CD14-positive monocyte (primary cell): ENCODE results near the gene C2. TPM values are rescaled to one million over a fixed set of nuclear protein-coding genes. Genes with fewer than 3 reads are reported as not detected.

Experiments
- DNase-seq, 3 donors: peaks; one replicate each; pipeline ENCODE4 v3.0.0-alpha.2; 2011 to 2022
- H2AFZ ChIP-seq: 2 replicates; pipeline ENCODE4 v1.6.0; 2012; ENCODE audit warnings: mild to moderate bottlenecking, low read depth, low read length, inconsistent platforms; ENCODE audit not compliant: insufficient read depth, poor library complexity, severe bottlenecking
- H3K27ac ChIP-seq, 2 donors: 1 replicate in 1 of 2; 2 replicates in 1 of 2; pipeline ENCODE4 v1.5.1; 2012 to 2013; ENCODE audit warnings: low read length in 2 of 2, control low read depth in 1 of 2, inconsistent platforms in 1 of 2, low read depth in 1 of 2, mild to moderate bottlenecking in 1 of 2
- H3K27me3 ChIP-seq, 2 donors: one replicate each; pipeline versions ENCODE4 v1.6.0 to v1.6.1; 2011 to 2013; ENCODE audit warnings: low read length in 2 of 2; ENCODE audit not compliant: control insufficient read depth in 2 of 2, insufficient read depth in 2 of 2
- H3K36me3 ChIP-seq, 2 donors: replicated peaks in 1 of 2; 1 replicate in 1 of 2; 2 replicates in 1 of 2; pipeline versions ENCODE4 v1.5.1 to v1.6.1; 2012 to 2013; ENCODE audit warnings: low read length in 2 of 2, control low read depth in 1 of 2, inconsistent platforms in 1 of 2, mild to moderate bottlenecking in 1 of 2; ENCODE audit not compliant: insufficient read depth in 2 of 2, control insufficient read depth in 1 of 2
- H3K4me1 ChIP-seq, 2 donors: 1 replicate in 1 of 2; 2 replicates in 1 of 2; pipeline versions ENCODE4 v1.5.1 to v1.6.1; 2012 to 2013; ENCODE audit warnings: low read length in 2 of 2, control low read depth in 1 of 2, inconsistent platforms in 1 of 2, mild to moderate bottlenecking in 1 of 2, moderate library complexity in 1 of 2; ENCODE audit not compliant: insufficient read depth in 2 of 2, control insufficient read depth in 1 of 2
- H3K4me2 ChIP-seq: replicated peaks from 2 replicates; pipeline ENCODE3; 2012; ENCODE audit warnings: low read length, moderate library complexity, mild to moderate bottlenecking; ENCODE audit not compliant: poor library complexity, severe bottlenecking; ENCODE audit errors: extremely low read depth
- H3K4me3 ChIP-seq, 3 experiments: fragments of 200-600 bp in 1 of 3; sonication (generic) in 1 of 3; replicated peaks in 1 of 3; 1 replicate in 2 of 3; 2 replicates in 1 of 3; pipeline ENCODE4 v1.5.1; 2011 to 2013; ENCODE audit warnings: low read length in 3 of 3, mild to moderate bottlenecking in 3 of 3, control low read depth in 2 of 3, low read depth in 2 of 3, inconsistent platforms in 1 of 3, moderate library complexity in 1 of 3
- H3K79me2 ChIP-seq: 2 replicates; pipeline ENCODE4 v1.6.0; 2012; ENCODE audit warnings: mild to moderate bottlenecking, control low read depth, inconsistent platforms, low read length, moderate library complexity; ENCODE audit not compliant: insufficient read depth
- H3K9ac ChIP-seq: 2 replicates; pipeline ENCODE4 v1.6.0; 2017; ENCODE audit warnings: low read length, mild to moderate bottlenecking; ENCODE audit not compliant: insufficient read depth, poor library complexity, severe bottlenecking
- H3K9me3 ChIP-seq, 2 donors: replicated peaks in 1 of 2; 1 replicate in 1 of 2; 2 replicates in 1 of 2; pipeline versions ENCODE4 v1.5.1 to v1.6.1; 2012 to 2013; ENCODE audit warnings: low read length in 2 of 2, control low read depth in 1 of 2; ENCODE audit not compliant: control insufficient read depth in 1 of 2, insufficient read depth in 1 of 2
- H4K20me1 ChIP-seq: 2 replicates; pipeline ENCODE4 v1.6.0; 2012; ENCODE audit warnings: mild to moderate bottlenecking, low read length, control low read depth, moderate library complexity; ENCODE audit not compliant: insufficient read depth
- H3K27ac Mint-ChIP-seq, 7 donors: one replicate each; pipeline ENCODE4 v1.8.0; 2020; ENCODE audit warnings: mild to moderate bottlenecking in 7 of 7, mixed read lengths in 7 of 7, moderate library complexity in 6 of 7, inconsistent platforms in 2 of 7
- H3K27me3 Mint-ChIP-seq, 3 donors: one replicate each; pipeline ENCODE4 v1.8.0; 2021 to 2022; ENCODE audit warnings: low read depth in 3 of 3, mild to moderate bottlenecking in 3 of 3, mixed read lengths in 3 of 3, moderate library complexity in 3 of 3, inconsistent platforms in 1 of 3
- H3K36me3 Mint-ChIP-seq, 2 donors: one replicate each; pipeline ENCODE4 v1.8.0; 2020; ENCODE audit warnings: mixed read lengths in 2 of 2, inconsistent platforms in 1 of 2, mild to moderate bottlenecking in 1 of 2
- H3K4me1 Mint-ChIP-seq: one replicate; pipeline ENCODE4 v1.8.0; 2020; ENCODE audit warnings: mild to moderate bottlenecking, mixed read lengths
- H3K4me3 Mint-ChIP-seq, 2 donors: one replicate each; pipeline ENCODE4 v1.8.0; 2020; ENCODE audit warnings: mild to moderate bottlenecking in 2 of 2, mixed read lengths in 2 of 2, moderate library complexity in 1 of 2
- H3K9me3 Mint-ChIP-seq, 7 donors: one replicate each; pipeline ENCODE4 v1.8.0; 2020 to 2022; ENCODE audit warnings: mixed read lengths in 7 of 7, mild to moderate bottlenecking in 6 of 7, moderate library complexity in 6 of 7, inconsistent platforms in 2 of 7
- WGBS: methylation state at CpG from one replicate; pipeline ENCODE4 v1.1.5; 2013; ENCODE audit warnings: missing lambda C conversion rate; ENCODE audit not compliant: insufficient coverage; 5-methylcytosine and 5-hydroxymethylcytosine counted together
- intact Hi-C, 2 donors: fragments of 100-400 bp; cut with micrococcal nuclease; formaldehyde crosslinking; loops; one replicate each; pipeline versions ENCODE4 v1.15.0 to v1.15.1; 2023
- polyA plus RNA-seq, 3 donors: library from polyadenylated mRNA; depleted of rRNA in 1 of 3; unstranded in 2 of 3; stranded (reverse) in 1 of 3; fragments of 300-500 nt in 2 of 3; fragments of >200 nt in 1 of 3; fragmentation: Illumina TruSeq in 2 of 3; gene quantifications; 1 replicate in 2 of 3; 2 replicates in 1 of 3; pipeline ENCODE4 v1.2.3, GENCODE V29; 2012 to 2021
- TF ChIP-seq, protein P1 (sequence below): fragments of 200-600 bp; IDR thresholded peaks from one replicate; pipeline ENCODE4 v1.8.0; 2022; ENCODE audit warnings: antibody characterized with exemption, mild to moderate bottlenecking

Gene C2
- polyA plus RNA-seq, 3 donors = 5.4 to 7.2 (median 6.5) TPM

DNA sequence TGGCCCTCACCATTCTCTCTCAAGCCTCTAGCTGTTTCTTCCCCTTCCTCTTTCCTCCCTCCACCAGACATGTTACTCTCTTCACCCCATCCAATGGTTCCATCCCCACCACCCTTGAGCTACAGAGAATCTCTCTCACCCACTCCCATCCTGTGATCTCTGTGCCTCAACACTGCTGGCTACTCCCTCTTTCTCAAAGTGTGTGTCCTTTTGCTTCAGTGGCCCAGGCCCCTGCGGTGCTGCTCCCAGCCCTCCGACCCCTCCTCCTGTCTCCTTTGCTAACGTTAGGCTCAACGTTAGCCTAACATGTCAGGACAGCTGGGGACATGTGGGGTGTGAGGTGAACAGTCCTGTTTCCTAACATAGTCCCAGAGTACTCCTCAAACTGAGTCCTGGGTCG is 25.4 kb downstream of the C2 start:
- H3K9ac ChIP-seq = no peak overlapping the region
- Mint-ChIP-seq H3K4me3 (no peak overlapping the region), H3K4me1 (peaks cover 16% of the 10 kb centered on the region), H3K9me3 (peaks cover 0 to 1% (median 0%) of the 10 kb centered on the region in 7 donors), H3K27ac (peak overlapping the region in 6 of 7 donors; percentile 5 to 84 (median 46)), H3K27me3 (peaks cover 0 to 13% (median 1%) of the 10 kb centered on the region in 3 donors), H3K36me3 (peaks cover 55 to 56% of the 10 kb centered on the region in 2 donors)
- peaks cover 2 to 3% of the 10 kb centered on the region in 2 donors for H3K4me1 ChIP-seq
- H3K9me3 ChIP-seq = no peaks in the 10 kb centered on the region
- intact Hi-C loops = loop anchor here in 1 of 2 donors (5.0 to 10.0 kb wide), 3 partner anchors 56 to 408 kb away; partner anchors contain the start of genes ATP6V1G2, DDX39B, EHMT2 and NFKBIL1
- no peaks in the 10 kb centered on the region for H3K27me3 ChIP-seq
- peaks cover 61 to 67% of the 10 kb centered on the region in 2 donors for H3K36me3 ChIP-seq
- H2AFZ ChIP-seq = no peak overlapping the region
- H3K27ac ChIP-seq = peak overlapping the region in 1 of 2 donors; percentile 10
- no peak for DNase-seq
- 100% methylated on average over 2 of the region's 5 CpGs for whole genome bisulfite sequencing
- H4K20me1 ChIP-seq = no peaks in the 10 kb centered on the region
- peaks cover 3% of the 10 kb centered on the region for H3K79me2 ChIP-seq
- no peak overlapping the region for H3K4me2 ChIP-seq
- H3K4me3 ChIP-seq = no peak overlapping the region
- TF ChIP-seq, protein P1, sequence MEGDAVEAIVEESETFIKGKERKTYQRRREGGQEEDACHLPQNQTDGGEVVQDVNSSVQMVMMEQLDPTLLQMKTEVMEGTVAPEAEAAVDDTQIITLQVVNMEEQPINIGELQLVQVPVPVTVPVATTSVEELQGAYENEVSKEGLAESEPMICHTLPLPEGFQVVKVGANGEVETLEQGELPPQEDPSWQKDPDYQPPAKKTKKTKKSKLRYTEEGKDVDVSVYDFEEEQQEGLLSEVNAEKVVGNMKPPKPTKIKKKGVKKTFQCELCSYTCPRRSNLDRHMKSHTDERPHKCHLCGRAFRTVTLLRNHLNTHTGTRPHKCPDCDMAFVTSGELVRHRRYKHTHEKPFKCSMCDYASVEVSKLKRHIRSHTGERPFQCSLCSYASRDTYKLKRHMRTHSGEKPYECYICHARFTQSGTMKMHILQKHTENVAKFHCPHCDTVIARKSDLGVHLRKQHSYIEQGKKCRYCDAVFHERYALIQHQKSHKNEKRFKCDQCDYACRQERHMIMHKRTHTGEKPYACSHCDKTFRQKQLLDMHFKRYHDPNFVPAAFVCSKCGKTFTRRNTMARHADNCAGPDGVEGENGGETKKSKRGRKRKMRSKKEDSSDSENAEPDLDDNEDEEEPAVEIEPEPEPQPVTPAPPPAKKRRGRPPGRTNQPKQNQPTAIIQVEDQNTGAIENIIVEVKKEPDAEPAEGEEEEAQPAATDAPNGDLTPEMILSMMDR = no peak

DNA sequence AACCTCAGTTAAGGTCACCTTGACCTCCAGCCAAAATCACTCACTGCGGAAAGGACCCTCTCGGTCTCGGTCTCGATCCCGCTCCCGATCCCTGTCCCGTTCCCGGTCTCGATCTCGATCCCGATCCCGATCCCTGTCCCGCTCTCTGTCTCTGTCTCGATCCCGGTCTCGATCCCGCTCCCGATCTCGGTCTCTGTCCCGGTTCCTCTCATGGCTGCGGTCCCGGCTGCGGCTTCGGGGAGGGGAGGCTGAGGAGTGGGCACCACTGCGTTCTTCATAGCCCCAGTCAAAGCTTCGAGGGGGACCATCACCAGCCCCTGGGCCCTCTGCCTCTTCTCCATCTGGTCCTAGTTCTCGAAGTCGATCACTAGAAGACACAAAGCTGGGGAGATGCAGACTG is 27.0 kb downstream of the C2 start:
- Mint-ChIP-seq H3K4me3 (no peak overlapping the region), H3K27me3 (peaks cover 0 to 3% (median 0%) of the 10 kb centered on the region in 3 donors), H3K36me3 (peaks cover 56 to 57% of the 10 kb centered on the region in 2 donors), H3K9me3 (peaks cover 0 to 1% (median 0%) of the 10 kb centered on the region in 7 donors), H3K4me1 (peaks cover 19% of the 10 kb centered on the region), H3K27ac (peak overlapping the region in 4 of 7 donors; percentile 18 to 67 (median 52))
- Histone ChIP-seq H4K20me1 (no peaks in the 10 kb centered on the region), H3K4me1 (peaks cover 14 to 15% of the 10 kb centered on the region in 2 donors), H3K4me3 (no peak overlapping the region), H3K9ac (no peak overlapping the region), H3K27ac (no peak overlapping the region), H2AFZ (no peak overlapping the region), H3K79me2 (peaks cover 17% of the 10 kb centered on the region), H3K36me3 (peaks cover 61 to 67% of the 10 kb centered on the region in 2 donors), H3K9me3 (no peaks in the 10 kb centered on the region), H3K4me2 (no peak overlapping the region), H3K27me3 (no peaks in the 10 kb centered on the region)
- DNase-seq = no peak
- WGBS = over 99% methylated on average over 26 of the region's 28 CpGs
- intact Hi-C loops = loop anchor here in 1 of 2 donors (5.0 to 10.0 kb wide), 3 partner anchors 57 to 410 kb away; partner anchors contain the start of genes ATP6V1G2, DDX39B, EHMT2 and NFKBIL1
- TF ChIP-seq, protein P1 = no peak
